ENCODE measurements around the gene ZNF654.

DNA sequence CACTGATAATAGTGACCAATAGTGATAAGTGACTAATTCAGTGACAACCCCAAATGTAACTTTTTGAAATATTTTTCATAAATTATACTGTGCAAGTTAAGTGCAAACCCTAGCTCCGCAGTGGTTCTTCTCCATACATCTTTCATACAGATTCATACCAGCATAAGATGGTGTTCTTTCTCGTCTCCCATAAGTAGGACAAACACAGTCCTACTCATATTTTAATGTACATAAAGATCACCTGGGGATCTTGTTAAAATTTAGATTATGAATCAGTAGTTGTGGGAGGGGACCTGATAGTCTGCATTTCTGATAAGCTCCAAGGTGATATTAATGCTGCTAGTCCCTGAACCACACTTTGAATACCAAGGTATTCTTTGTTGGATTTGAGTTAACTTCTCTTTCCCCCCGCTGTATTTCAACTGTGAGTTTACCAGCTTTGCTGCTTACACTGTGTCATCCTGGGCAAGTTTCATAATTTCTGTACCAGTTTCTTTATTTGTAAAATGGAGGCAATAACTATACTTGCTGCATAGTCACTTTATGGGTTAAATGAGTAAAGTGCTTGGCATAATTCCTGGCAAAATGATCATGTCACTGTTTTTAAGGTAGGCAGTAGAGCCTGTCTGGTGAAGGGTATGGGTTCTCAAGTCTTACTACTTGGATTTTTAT, 56.0 kb downstream of the ZNF654 start:
- no peak for TF ChIP-seq CTCF (conservative IDR thresholded peaks at IDR 0.05; ENCODE audit: low read depth, low read length)
- TF ChIP-seq EZH2 (IDR thresholded peaks at IDR 0.05; ENCODE audit: borderline replicate concordance, low read depth, low read length, poor library complexity, severe bottlenecking) = no peak

All from A673 (cell line).